Activated T-helper 1 cell treated with anti-CD3 and anti-CD28 coated beads, Interleukin-12 subunit alpha, Interleukin-12 subunit beta, Interleukin-2, Interleukin-4 antibody, amounts not matched to agents 30 ng/mL and 10 ng/mL and 1 ng/mL, durations not matched to agents 14 hours and 24 hours and 36 hours (primary cell): ENCODE data around the gene LINGO3. TPM values are rescaled to one million over a fixed set of nuclear protein-coding genes. Genes with fewer than 3 reads are reported as not detected.

Experiments
- DNase-seq: peaks from one replicate; pipeline ENCODE4 v3.0.0; 2021; ENCODE audit warnings: low spot score
- H3K27ac Mint-ChIP-seq: one replicate; pipeline ENCODE4 v1.8.0; 2021; ENCODE audit warnings: mild to moderate bottlenecking, mixed read lengths
- H3K27me3 Mint-ChIP-seq: one replicate; pipeline ENCODE4 v1.8.0; 2022; ENCODE audit warnings: mild to moderate bottlenecking, moderate library complexity, mixed read lengths; ENCODE audit not compliant: insufficient read depth
- H3K36me3 Mint-ChIP-seq: one replicate; pipeline ENCODE4 v1.8.0; 2021; ENCODE audit warnings: low read depth, mixed read lengths
- H3K4me1 Mint-ChIP-seq: one replicate; pipeline ENCODE4 v1.8.0; 2021; ENCODE audit warnings: low read depth, mixed read lengths
- H3K4me3 Mint-ChIP-seq: one replicate; pipeline ENCODE4 v1.8.0; 2021; ENCODE audit warnings: mild to moderate bottlenecking, moderate library complexity, mixed read lengths
- H3K9me3 Mint-ChIP-seq: one replicate; pipeline ENCODE4 v1.8.0; 2021; ENCODE audit warnings: mixed read lengths
- intact Hi-C: fragments of 100-400 bp; cut with micrococcal nuclease; formaldehyde crosslinking; loops from one replicate; pipeline ENCODE4 v1.15.1; 2024
- total RNA-seq: library from RNA; stranded (reverse); gene quantifications from 2 replicates; pipeline ENCODE4 v1.2.3, GENCODE V29; 2022

Gene LINGO3
- total RNA-seq, 1 donor from 2014 or later, result 0.18 TPM

GRCh38 chr19:2329149-2329478 lies 21.2 kb upstream of the LINGO3 start:
- H3K4me3 Mint-ChIP-seq, result peak overlapping the region; percentile 100
- no peaks in the 10 kb centered on the region for H3K27me3 Mint-ChIP-seq
- peaks cover 63% of the 10 kb centered on the region for H3K4me1 Mint-ChIP-seq
- no peaks in the 10 kb centered on the region for H3K9me3 Mint-ChIP-seq
- H3K36me3 Mint-ChIP-seq, result peaks cover 22% of the 10 kb centered on the region
- H3K27ac Mint-ChIP-seq, result peak overlapping the region; percentile 86
- DNase-seq, result no peak
- intact Hi-C loops, result loop anchor here (2.0 kb wide), 2 partner anchors 60 to 178 kb away; partner anchors contain the start of gene AP3D1

- Mint-ChIP-seq H3K27me3 (no peaks in the 10 kb centered on the region), H3K36me3 (peaks cover 22% of the 10 kb centered on the region), H3K9me3 (no peaks in the 10 kb centered on the region), H3K4me3 (peak within 1 kb of the TSS; percentile 100), H3K4me1 (peaks cover 63% of the 10 kb centered on the region), H3K27ac (peak within 1 kb of the TSS; percentile 100)
- peak; percentile 91 for DNase-seq
- intact Hi-C loops, result loop anchor here (1.0 to 2.0 kb wide), 3 partner anchors 60 to 178 kb away; partner anchors contain the start of genes AP3D1 and TIMM13
These were observed 20.6 kb upstream of the LINGO3 start, which contains the start of the genes LSM7 and SPPL2B for GRCh38 chr19:2328401-2329148. LSM7 (minus strand) TSS chr19:2328586; CDS start chr19:2328566, 20 bp downstream. SPPL2B (plus strand) TSS chr19:2328684; CDS start chr19:2328710, 26 bp downstream.

- peak; percentile 63 for DNase-seq
- intact Hi-C loops, result loop anchor here (1.0 to 2.0 kb wide), 6 partner anchors 59 to 293 kb away; partner anchors contain the start of genes AP3D1, PLEKHJ1, SF3A2 and TIMM13
- H3K4me3 Mint-ChIP-seq, result peak overlapping the region; percentile 100
- H3K27ac Mint-ChIP-seq, result peak overlapping the region; percentile 100
- H3K4me1 Mint-ChIP-seq, result peaks cover 63% of the 10 kb centered on the region
- H3K27me3 Mint-ChIP-seq, result no peaks in the 10 kb centered on the region
- peaks cover 23% of the 10 kb centered on the region for H3K36me3 Mint-ChIP-seq
- no peaks in the 10 kb centered on the region for H3K9me3 Mint-ChIP-seq
These were observed 19.9 kb upstream of the LINGO3 start for GRCh38 chr19:2327773-2328400.

GRCh38 chr19:2326699-2327360 lies 18.9 kb upstream of the LINGO3 start:
- Mint-ChIP-seq H3K27ac (peak overlapping the region; percentile 96), H3K4me3 (peak overlapping the region; percentile 100), H3K27me3 (no peaks in the 10 kb centered on the region), H3K9me3 (no peaks in the 10 kb centered on the region), H3K36me3 (peaks cover 26% of the 10 kb centered on the region), H3K4me1 (peaks cover 56% of the 10 kb centered on the region)
- DNase-seq, result no peak
- intact Hi-C loops, result loop anchor here (2.0 kb wide), 3 partner anchors 64 to 294 kb away; partner anchors contain the start of genes PLEKHJ1 and SF3A2

GRCh38 chr19:2325281-2326046 lies 17.5 kb upstream of the LINGO3 start:
- DNase-seq, result no peak
- intact Hi-C loops, result loop anchor here (2.0 kb wide), 3 partner anchors 65 to 295 kb away; partner anchors contain the start of genes PLEKHJ1 and SF3A2
- Mint-ChIP-seq H3K4me1 (peaks cover 43% of the 10 kb centered on the region), H3K9me3 (no peaks in the 10 kb centered on the region), H3K4me3 (peak overlapping the region; percentile 40), H3K36me3 (peaks cover 26% of the 10 kb centered on the region), H3K27ac (peak overlapping the region; percentile 61), H3K27me3 (no peaks in the 10 kb centered on the region)

GRCh38 chr19:2324220-2324948 lies 16.4 kb upstream of the LINGO3 start:
- Mint-ChIP-seq H3K36me3 (peaks cover 24% of the 10 kb centered on the region), H3K27ac (peak overlapping the region; percentile 44), H3K4me3 (no peak overlapping the region), H3K4me1 (peaks cover 34% of the 10 kb centered on the region), H3K9me3 (no peaks in the 10 kb centered on the region), H3K27me3 (no peaks in the 10 kb centered on the region)
- no peak for DNase-seq
- intact Hi-C loops, result no loop called here

GRCh38 chr19:2323707-2324106 lies 15.8 kb upstream of the LINGO3 start:
- DNase-seq, result no peak
- intact Hi-C loops, result no loop called here
- Mint-ChIP-seq H3K27ac (no peak overlapping the region), H3K4me3 (no peak overlapping the region), H3K27me3 (no peaks in the 10 kb centered on the region), H3K4me1 (peaks cover 29% of the 10 kb centered on the region), H3K9me3 (no peaks in the 10 kb centered on the region), H3K36me3 (peaks cover 21% of the 10 kb centered on the region)

- Mint-ChIP-seq H3K9me3 (no peaks in the 10 kb centered on the region), H3K4me3 (no peak overlapping the region), H3K27ac (no peak overlapping the region), H3K4me1 (peaks cover 17% of the 10 kb centered on the region), H3K27me3 (no peaks in the 10 kb centered on the region), H3K36me3 (peaks cover 12% of the 10 kb centered on the region)
- intact Hi-C loops, result no loop called here
- DNase-seq, result no peak
These were observed 13.8 kb upstream of the LINGO3 start for GRCh38 chr19:2321565-2322283.

GRCh38 chr19:2320939-2321338 lies 13.0 kb upstream of the LINGO3 start:
- intact Hi-C loops, result no loop called here
- no peaks in the 10 kb centered on the region for H3K27me3 Mint-ChIP-seq
- H3K4me3 Mint-ChIP-seq, result no peak overlapping the region
- no peak overlapping the region for H3K27ac Mint-ChIP-seq
- peaks cover 9% of the 10 kb centered on the region for H3K4me1 Mint-ChIP-seq
- no peak for DNase-seq
- H3K36me3 Mint-ChIP-seq, result peaks cover 9% of the 10 kb centered on the region
- no peaks in the 10 kb centered on the region for H3K9me3 Mint-ChIP-seq

- no peak overlapping the region for H3K4me3 Mint-ChIP-seq
- intact Hi-C loops, result no loop called here
- H3K4me1 Mint-ChIP-seq, result no peaks in the 10 kb centered on the region
- no peak for DNase-seq
- H3K9me3 Mint-ChIP-seq, result peaks cover 9% of the 10 kb centered on the region
- no peaks in the 10 kb centered on the region for H3K27me3 Mint-ChIP-seq
- peaks cover 6% of the 10 kb centered on the region for H3K36me3 Mint-ChIP-seq
- H3K27ac Mint-ChIP-seq, result no peak overlapping the region
These were observed 12.1 kb upstream of the LINGO3 start for GRCh38 chr19:2320049-2320448.

- no peak overlapping the region for H3K27ac Mint-ChIP-seq
- H3K4me3 Mint-ChIP-seq, result no peak overlapping the region
- H3K9me3 Mint-ChIP-seq, result peaks cover 14% of the 10 kb centered on the region
- intact Hi-C loops, result no loop called here
- H3K36me3 Mint-ChIP-seq, result peaks cover 7% of the 10 kb centered on the region
- DNase-seq, result no peak
- H3K4me1 Mint-ChIP-seq, result no peaks in the 10 kb centered on the region
- H3K27me3 Mint-ChIP-seq, result peaks cover under 1% of the 10 kb centered on the region
These were observed 11.6 kb upstream of the LINGO3 start for GRCh38 chr19:2319551-2319950.
